ENCODE measurements around the gene CTNND1.

Gene CTNND1

DNA sequence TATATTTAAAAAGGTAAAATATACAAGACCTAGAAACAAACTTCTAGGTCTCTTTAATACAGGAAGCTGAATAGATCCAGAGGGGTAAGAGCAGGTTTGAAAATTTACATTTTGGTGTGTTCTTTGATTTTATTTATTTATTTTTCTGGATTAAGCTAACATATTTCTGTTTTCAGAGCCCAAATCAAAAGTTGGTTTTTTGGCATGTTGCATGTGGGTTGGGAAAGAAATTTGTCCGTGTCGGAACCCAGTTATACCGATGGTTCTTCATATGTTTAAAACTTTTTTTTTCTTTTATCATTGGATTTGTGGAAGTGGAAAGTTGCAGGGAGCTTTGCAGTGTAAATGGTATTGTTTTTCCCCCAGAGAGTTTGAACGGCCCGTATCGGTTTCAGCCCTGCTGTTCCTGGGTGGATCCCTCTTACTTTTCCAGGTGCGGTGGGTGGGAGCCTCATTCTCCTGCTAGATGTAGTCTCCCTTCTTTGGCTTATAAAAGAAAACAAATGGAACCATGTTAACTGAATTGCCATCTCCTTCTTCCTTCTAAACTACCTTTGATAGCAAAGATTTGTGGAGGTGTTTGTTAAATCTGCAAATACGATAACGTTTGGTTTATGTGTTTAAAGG is 746 bp downstream of the CTNND1 start:
- no peak for DNase-seq

- DNase-seq, result no peak
Measured at GRCh38 chr11:57763568-57763967, 2.0 kb downstream of the CTNND1 start.

DNA sequence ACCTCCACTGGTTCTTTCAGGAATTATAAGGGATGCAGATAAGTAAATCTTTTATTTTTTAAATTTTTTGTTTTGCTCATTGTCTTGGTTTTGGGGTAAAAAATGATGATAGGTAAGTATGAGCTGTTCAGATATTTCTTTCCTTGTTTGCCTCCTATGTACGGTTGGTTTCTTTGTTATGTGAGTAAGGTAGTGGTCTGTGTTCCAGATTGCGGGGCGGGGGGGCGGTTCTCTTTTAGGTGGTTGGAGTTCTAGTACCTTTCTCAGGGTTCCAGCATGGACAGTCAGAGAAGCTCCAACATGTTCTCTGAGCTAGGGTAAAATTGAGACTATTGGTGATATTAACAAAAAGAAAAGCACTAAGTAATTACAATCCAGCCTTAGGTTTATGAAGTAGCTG is 2.4 kb downstream of the CTNND1 start:
- DNase-seq, result no peak

GRCh38 chr11:57764566-57764965 is 3.0 kb downstream of the CTNND1 start:
- DNase-seq, result no peak

GRCh38 chr11:57764972-57765371 is 3.4 kb downstream of the CTNND1 start:
- DNase-seq, result no peak

GRCh38 chr11:57770793-57771192 is 9.2 kb downstream of the CTNND1 start:
- no peak for DNase-seq

GRCh38 chr11:57771365-57771764 is 9.8 kb downstream of the CTNND1 start:
- DNase-seq, result no peak

GRCh38 chr11:57772562-57772961 is 11.0 kb downstream of the CTNND1 start:
- DNase-seq, result no peak

- DNase-seq, result no peak
Measured at GRCh38 chr11:57773026-57773598, 11.5 kb downstream of the CTNND1 start.

DNA sequence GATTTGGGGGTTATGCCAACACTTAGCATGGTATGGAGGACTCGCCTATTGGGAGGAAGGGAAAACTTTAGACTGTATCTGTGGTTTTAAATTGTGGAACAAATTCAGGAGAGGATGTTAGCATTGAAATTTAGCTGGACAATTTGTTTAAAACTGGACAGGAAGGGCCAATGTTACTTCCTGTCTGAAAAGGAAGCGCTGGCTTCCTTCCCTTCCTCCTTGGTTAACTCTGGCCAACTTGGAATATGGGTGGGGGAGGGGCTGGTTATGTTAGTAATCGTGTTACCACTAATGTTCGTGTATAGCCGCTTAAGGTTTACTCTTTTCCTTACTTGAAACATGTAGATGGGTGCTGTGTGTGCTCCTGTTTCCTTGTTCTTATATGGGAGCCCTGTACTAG is 13.9 kb downstream of the CTNND1 start:
- DNase-seq, result no peak

DNA sequence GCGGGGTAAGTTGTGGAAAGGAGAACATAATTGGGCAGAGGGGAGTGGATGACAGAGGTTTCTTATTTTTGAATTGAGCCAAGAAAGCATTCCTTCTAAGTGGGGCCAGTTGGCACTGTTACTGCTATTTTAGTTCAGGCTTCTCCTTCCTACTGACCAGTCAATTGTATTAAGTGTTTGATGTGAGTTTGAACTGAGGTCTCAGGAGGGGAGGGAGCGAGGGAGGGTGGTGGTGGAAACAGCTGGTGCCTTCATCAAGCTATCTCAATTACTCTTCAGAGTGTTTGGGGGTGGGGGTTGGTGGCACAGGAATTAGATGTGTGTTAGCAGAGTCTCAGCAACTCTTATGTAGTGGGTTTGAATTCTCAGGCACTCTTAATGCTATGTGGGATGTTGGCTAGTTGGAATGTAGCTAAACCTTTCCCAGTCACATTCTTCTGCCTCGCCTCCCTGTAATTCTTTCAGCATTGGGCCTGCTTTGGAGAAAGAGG is 14.5 kb downstream of the CTNND1 start:
- DNase-seq, result no peak

GRCh38 chr11:57776577-57777210 is 15.1 kb downstream of the CTNND1 start:
- DNase-seq, result no peak

GRCh38 chr11:57777969-57778317 is 16.3 kb downstream of the CTNND1 start:
- no peak for DNase-seq

DNA sequence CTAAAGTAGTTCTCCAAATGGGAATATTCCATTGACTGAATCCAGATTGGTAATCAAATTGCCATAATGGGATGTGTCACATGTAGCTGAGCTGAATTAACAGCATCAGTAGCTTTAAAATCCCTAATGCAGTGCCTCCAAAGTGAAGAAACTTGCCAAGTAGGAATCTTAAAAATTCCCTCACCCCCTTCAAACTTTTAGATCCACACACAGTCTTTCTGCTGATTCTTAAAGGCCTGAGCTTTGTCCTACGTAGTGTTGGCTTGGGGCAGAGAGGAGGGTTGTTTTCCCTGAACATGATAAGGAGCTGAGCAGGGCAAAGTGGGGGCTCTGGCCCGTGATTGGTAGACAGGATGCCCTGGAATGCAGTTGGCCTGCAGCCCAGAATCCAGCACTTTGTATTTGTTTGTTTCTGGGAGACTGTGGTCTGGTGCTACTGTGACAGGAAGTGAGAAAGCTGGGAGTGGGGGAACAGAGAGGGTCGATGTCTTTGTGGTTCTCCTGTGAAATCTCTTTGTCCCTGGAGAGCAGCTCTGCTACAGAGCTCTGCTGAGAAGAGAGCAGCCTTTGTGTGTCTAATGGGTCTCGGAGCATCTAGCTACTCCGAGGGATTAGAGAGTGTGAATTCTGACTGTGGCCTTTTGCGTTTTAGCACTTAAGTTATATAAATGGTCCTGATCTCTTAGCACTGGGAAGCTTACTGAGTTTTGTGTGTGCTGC is 16.9 kb downstream of the CTNND1 start:
- no peak for DNase-seq

GRCh38 chr11:57779276-57779675 is 17.7 kb downstream of the CTNND1 start:
- DNase-seq, result no peak

- DNase-seq, result no peak
Measured at GRCh38 chr11:57781529-57781943, 19.9 kb downstream of the CTNND1 start.

DNA sequence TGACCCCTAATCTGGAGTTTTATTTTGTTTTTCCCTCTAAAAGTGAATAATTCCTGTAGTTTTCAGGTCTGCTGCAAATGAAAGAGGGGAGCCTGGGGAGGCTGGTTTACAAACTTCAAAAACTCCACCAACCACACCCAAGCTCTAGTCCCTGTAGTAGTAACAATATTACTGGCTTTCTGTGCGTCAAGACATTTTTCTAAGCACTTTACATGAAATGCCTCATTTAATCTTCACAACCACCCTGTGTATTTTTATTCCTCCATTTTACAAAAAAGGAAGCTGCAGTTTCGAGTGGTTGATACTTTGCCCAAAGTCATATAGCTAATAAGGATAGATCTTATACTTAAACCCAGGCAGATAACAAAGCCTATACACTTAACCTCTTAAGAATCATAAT is 23.5 kb downstream of the CTNND1 start:
- no peak for DNase-seq

DNA sequence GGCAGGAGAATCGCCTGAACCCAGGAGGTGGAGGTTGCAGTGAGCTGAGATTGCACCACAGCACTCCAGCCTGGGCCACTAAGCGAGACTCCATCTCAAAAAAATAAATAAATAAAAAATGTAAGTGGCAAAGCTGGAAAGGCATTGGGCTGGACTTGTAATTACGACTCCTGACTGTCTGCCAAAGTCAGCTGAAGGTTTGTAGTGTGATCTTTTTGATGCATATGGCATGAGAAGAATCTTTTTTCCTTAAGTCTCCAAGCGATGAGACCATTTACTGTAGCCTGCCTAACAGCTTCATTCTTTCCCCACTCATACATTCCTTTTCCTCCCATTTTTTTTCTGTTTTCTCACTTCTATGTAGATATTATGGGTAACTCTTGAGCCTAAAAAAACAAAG is 24.8 kb downstream of the CTNND1 start:
- DNase-seq, result no peak

DNA sequence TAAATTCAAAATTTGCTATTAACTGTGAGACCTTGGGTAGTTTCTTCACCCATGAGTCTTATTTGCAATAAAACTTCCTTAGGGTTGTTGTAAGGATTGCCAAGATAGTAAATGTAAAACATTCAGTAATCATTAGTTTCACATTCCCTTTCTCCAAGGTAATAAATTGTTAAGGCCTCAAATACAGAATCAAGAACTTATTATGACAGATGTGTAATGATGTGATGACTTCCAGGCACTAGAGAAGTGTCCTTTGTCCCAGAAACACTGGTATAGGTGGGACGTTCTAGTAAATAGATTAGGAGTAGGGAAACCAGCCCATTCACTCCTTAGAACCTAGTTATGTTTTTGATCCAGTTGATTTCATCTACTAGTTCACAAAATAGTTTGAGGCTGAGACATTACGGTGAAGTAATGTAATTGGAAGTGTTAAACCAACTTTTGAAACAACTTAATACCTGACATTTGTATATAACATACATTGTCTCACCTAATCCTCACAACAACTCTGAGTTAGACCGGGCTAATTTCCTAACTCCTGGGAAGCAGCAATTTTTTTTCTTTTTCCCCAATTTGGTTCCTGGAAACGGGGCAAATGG is 25.5 kb downstream of the CTNND1 start:
- no peak for DNase-seq

- DNase-seq, result no peak
Measured at GRCh38 chr11:57787920-57788702, 26.5 kb downstream of the CTNND1 start.

GRCh38 chr11:57788703-57789088 is 27.1 kb downstream of the CTNND1 start:
- DNase-seq, result no peak

DNA sequence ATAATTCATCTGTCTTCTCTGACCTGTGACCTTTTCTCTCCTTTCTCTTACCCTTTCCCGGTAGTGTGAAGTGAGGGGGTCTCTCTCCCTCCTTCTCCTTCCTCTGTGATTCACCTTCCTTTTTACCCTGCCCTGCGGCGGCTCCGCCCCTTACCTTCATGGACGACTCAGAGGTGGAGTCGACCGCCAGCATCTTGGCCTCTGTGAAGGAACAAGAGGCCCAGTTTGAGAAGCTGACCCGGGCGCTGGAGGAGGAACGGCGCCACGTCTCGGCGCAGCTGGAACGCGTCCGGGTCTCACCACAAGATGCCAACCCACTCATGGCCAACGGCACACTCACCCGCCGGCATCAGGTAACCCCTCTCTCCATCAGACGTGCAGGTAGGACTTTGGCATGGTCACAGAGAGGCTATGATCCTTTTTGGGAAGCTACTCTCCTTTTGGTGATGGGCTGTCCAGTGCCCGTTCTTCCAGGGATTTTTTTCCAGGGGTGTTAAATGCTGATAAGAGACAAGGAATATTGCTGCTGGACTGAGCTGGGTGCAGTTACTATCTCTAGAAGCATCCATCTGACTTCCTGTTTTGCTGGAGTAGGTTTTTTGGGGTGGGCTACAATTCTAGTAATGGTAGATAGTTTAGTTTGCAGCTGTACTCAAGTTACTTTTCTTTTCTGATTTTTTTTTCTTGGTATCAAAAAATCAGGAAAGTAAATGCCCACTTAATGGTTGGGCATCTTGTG is 29.9 kb downstream of the CTNND1 start:
- DNase-seq, result no peak
